ENCODE data around the gene SRC.

Gene SRC

DNA sequence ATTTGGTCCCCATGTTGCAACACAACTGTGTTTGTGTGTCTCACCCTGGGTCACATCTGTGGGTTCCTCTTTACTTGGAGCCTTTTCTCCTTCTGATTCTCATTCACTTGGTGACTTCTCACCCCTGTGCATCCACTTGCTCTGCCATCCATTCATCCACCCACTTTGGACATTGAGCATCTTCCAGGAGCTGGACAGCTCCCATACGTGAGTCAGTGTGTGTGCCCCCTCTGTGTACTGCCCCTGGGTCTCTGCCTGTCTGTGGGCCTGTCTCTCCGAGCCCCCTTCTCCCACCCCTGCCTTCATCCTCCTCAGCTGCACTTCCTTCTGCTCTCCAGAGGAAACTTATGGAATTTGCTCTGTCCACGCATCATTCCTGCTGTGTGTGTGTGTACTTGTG lies 107.3 kb downstream of the SRC start:
- ChIA-PET POLR2A (ENCODE audit: low non-redundant PET) (no interaction called here), CTCF (no interaction called here)
- DNase-seq (ENCODE audit: low spot score) = no peak
- H3K27ac ChIP-seq = no peak overlapping the region
- TF ChIP-seq CTCF (conservative IDR thresholded peaks at IDR 0.05; ENCODE audit: low read depth) = no peak

- no peak overlapping the region for H3K27ac ChIP-seq
- DNase-seq (ENCODE audit: low spot score) = no peak
- CTCF ChIA-PET = no interaction called here
- POLR2A ChIA-PET (ENCODE audit: low non-redundant PET) = no interaction called here
- no peak for TF ChIP-seq CTCF (conservative IDR thresholded peaks at IDR 0.05; ENCODE audit: low read depth)
These were observed 107.9 kb downstream of the SRC start for GRCh38 chr20:37453836-37454235.

- H3K27ac ChIP-seq = no peak overlapping the region
- no peak for DNase-seq (ENCODE audit: low spot score)
- no peak for TF ChIP-seq CTCF (conservative IDR thresholded peaks at IDR 0.05; ENCODE audit: low read depth)
- CTCF ChIA-PET = interaction anchor here (0.6 to 0.7 kb wide), 2 partner anchors 65 to 67 kb away, joined by 3 read pairs; no protein-coding TSS in a partner anchor
- POLR2A ChIA-PET (ENCODE audit: low non-redundant PET) = no interaction called here
These were observed 108.9 kb downstream of the SRC start for GRCh38 chr20:37454636-37455385.

All from RWPE1 (cell line).